Liver (tissue), 9 donors: ENCODE measurements around the gene DIAPH3. TPM values are rescaled to one million over a fixed set of nuclear protein-coding genes. Genes with fewer than 3 reads are reported as not detected.
A peak's percentile ranks its signal among the peaks of the same experiment; 100 is the strongest.

Experiments used
- DNase-seq: peaks from one replicate; pipeline ENCODE4 v3.0.0-alpha.2; 2017; ENCODE audit warnings: low spot score
- H3K27ac ChIP-seq, 2 donors: one replicate each; pipeline ENCODE4 v1.7.0; 2013; ENCODE audit warnings: inconsistent platforms in 2 of 2, low read length in 2 of 2, control low read depth in 1 of 2, low read depth in 1 of 2, mild to moderate bottlenecking in 1 of 2
- H3K27me3 ChIP-seq, 4 donors: one replicate each; pipeline versions ENCODE4 v1.6.1 to v1.7.0; 2013; ENCODE audit warnings: low read length in 3 of 4, inconsistent platforms in 1 of 4, mild to moderate bottlenecking in 1 of 4, moderate library complexity in 1 of 4; ENCODE audit not compliant: control insufficient read depth in 4 of 4, insufficient read depth in 4 of 4
- H3K36me3 ChIP-seq, 4 donors: one replicate each; pipeline versions ENCODE4 v1.6.1 to v1.7.0; 2013; ENCODE audit warnings: low read length in 3 of 4, mild to moderate bottlenecking in 3 of 4, low read depth in 1 of 4, moderate library complexity in 1 of 4; ENCODE audit not compliant: control insufficient read depth in 4 of 4, insufficient read depth in 3 of 4
- H3K4me1 ChIP-seq, 4 donors: one replicate each; pipeline versions ENCODE4 v1.6.1 to v1.7.0; 2013; ENCODE audit warnings: low read length in 3 of 4, mild to moderate bottlenecking in 3 of 4, moderate library complexity in 1 of 4; ENCODE audit not compliant: control insufficient read depth in 4 of 4, insufficient read depth in 4 of 4
- H3K4me3 ChIP-seq, 3 donors: one replicate each; pipeline versions ENCODE4 v1.6.1 to v1.7.0; 2013; ENCODE audit warnings: low read length in 3 of 3, control low read depth in 1 of 3, low read depth in 1 of 3, mild to moderate bottlenecking in 1 of 3
- H3K9ac ChIP-seq, 2 donors: one replicate each; pipeline ENCODE4 v1.7.0; 2013; ENCODE audit warnings: low read length in 2 of 2, mild to moderate bottlenecking in 2 of 2, moderate library complexity in 2 of 2, control low read depth in 1 of 2, low read depth in 1 of 2
- H3K9me3 ChIP-seq, 4 donors: one replicate each; pipeline versions ENCODE4 v1.6.1 to v1.7.0; 2013; ENCODE audit warnings: low read length in 3 of 4; ENCODE audit not compliant: control insufficient read depth in 4 of 4
- ATF3 ChIP-seq: IDR thresholded peaks from 2 replicates; pipeline ENCODE4 v1.6.1; 2016; ENCODE audit warnings: antibody characterized with exemption
- CTCF ChIP-seq: fragments of 150-350 bp; IDR thresholded peaks from 2 replicates; pipeline ENCODE4 v1.5.1; 2017; ENCODE audit warnings: improper control_type of control experiment, low read depth, low read length; ENCODE audit not compliant: missing input control
- EGR1 ChIP-seq, 2 donors: IDR thresholded peaks; 2 replicates each; pipeline ENCODE4 v1.6.1; 2016 to 2018; ENCODE audit warnings: antibody characterized with exemption in 2 of 2, low read depth in 2 of 2
- FOXA1 ChIP-seq: IDR thresholded peaks from 2 replicates; pipeline ENCODE4 v1.6.1; 2016; ENCODE audit warnings: antibody characterized with exemption
- FOXA2 ChIP-seq: IDR thresholded peaks from 2 replicates; pipeline ENCODE4 v1.6.1; 2016; ENCODE audit warnings: antibody characterized with exemption
- GABPA ChIP-seq, 2 donors: IDR thresholded peaks in 1 of 2; conservative IDR thresholded peaks in 1 of 2; 2 replicates each; pipeline ENCODE4 v1.6.1; 2016; ENCODE audit warnings: antibody characterized with exemption in 2 of 2, mild to moderate bottlenecking in 1 of 2, moderate library complexity in 1 of 2
- HNF4A ChIP-seq, 2 donors: conservative IDR thresholded peaks; 2 replicates each; pipeline ENCODE4 v1.6.1; 2016; ENCODE audit warnings: antibody characterized with exemption in 2 of 2, mild to moderate bottlenecking in 2 of 2
- HNF4G ChIP-seq: IDR thresholded peaks from 2 replicates; pipeline ENCODE4 v1.6.1; 2016; ENCODE audit warnings: antibody characterized with exemption
- JUND ChIP-seq, 2 donors: IDR thresholded peaks; 2 replicates each; pipeline ENCODE4 v1.6.1; 2016; ENCODE audit warnings: antibody characterized with exemption in 2 of 2
- MAX ChIP-seq: IDR thresholded peaks from 2 replicates; pipeline ENCODE4 v1.6.1; 2016; ENCODE audit warnings: antibody characterized with exemption
- NR2F2 ChIP-seq: IDR thresholded peaks from 2 replicates; pipeline ENCODE4 v1.6.1; 2016; ENCODE audit warnings: antibody characterized with exemption
- RAD21 ChIP-seq, 2 donors: IDR thresholded peaks; 2 replicates each; pipeline ENCODE4 v1.6.1; 2016; ENCODE audit warnings: antibody characterized with exemption in 2 of 2, mild to moderate bottlenecking in 2 of 2
- REST ChIP-seq: IDR thresholded peaks from 2 replicates; pipeline ENCODE4 v1.6.1; 2016; ENCODE audit warnings: antibody characterized with exemption, mild to moderate bottlenecking
- RXRA ChIP-seq, 2 donors: IDR thresholded peaks; 2 replicates each; pipeline ENCODE4 v1.6.1; 2017 to 2018; ENCODE audit warnings: antibody characterized with exemption in 2 of 2, mild to moderate bottlenecking in 1 of 2
- SP1 ChIP-seq: IDR thresholded peaks from 2 replicates; pipeline ENCODE4 v1.6.1; 2018; ENCODE audit warnings: antibody characterized with exemption, mild to moderate bottlenecking
- TAF1 ChIP-seq: conservative IDR thresholded peaks from 2 replicates; pipeline ENCODE4 v1.6.1; 2016; ENCODE audit warnings: antibody characterized with exemption, mild to moderate bottlenecking
- YY1 ChIP-seq: IDR thresholded peaks from 2 replicates; pipeline ENCODE4 v1.6.1; 2016; ENCODE audit warnings: antibody characterized with exemption, mild to moderate bottlenecking
- ZBTB33 ChIP-seq: IDR thresholded peaks from 2 replicates; pipeline ENCODE4 v1.6.1; 2016; ENCODE audit warnings: antibody characterized with exemption
- WGBS: extraction: QIAGEN DNeasy Blood & Tissue Kit; methylation state at CpG from one replicate; pipeline ENCODE4 v1.1.7; 2013; 5-methylcytosine and 5-hydroxymethylcytosine counted together
- polyA plus RNA-seq, 2 donors: library from polyadenylated mRNA; stranded (reverse) in 1 of 2; unstranded in 1 of 2; fragments of 200-250 nt in 1 of 2; fragments of >200 nt in 1 of 2; fragmentation: Nextera tagmentation in 1 of 2; extraction: Ambion mirVana in 1 of 2; gene quantifications; one replicate each; pipeline versions ENCODE4 v1.2.1 to v1.2.3, GENCODE V29; 2013 to 2015
- total RNA-seq, 2 donors: library from RNA; depleted of rRNA; stranded (reverse); fragments of >200 nt; gene quantifications; one replicate each; pipeline ENCODE4 v1.2.3, GENCODE V29; 2014
- donor health status: healthy.
- donor health status: healthy.
- donor health status: healthy.
- donor health status: healthy.
- donor health status: healthy.

DIAPH3 gene
- total and polyA plus RNA-seq, 4 donors, result 0.08 to 11.1 (median 0.27) TPM

GRCh38 chr13:59633290-59633689, 530.4 kb downstream of the DIAPH3 start:
- H3K27ac ChIP-seq, result no peak overlapping the region
- no peak overlapping the region for H3K9ac ChIP-seq
- no peak for DNase-seq
- TF ChIP-seq HNF4A (conservative IDR thresholded peaks at IDR 0.05), result no peak
- no peak for TF ChIP-seq CTCF
- no peak for TF ChIP-seq FOXA1
- peak; percentile 92 for TF ChIP-seq NR2F2
- peak; percentile 20 for TF ChIP-seq SP1
- TF ChIP-seq ZBTB33, result no peak
- peak; percentile 39 for TF ChIP-seq MAX
- no peak for TF ChIP-seq GABPA (IDR thresholded peaks at IDR 0.05 in 1 of 2, conservative IDR thresholded peaks at IDR 0.05 in 1 of 2)
- peak in 1 of 2 donors; percentile 21 for TF ChIP-seq RAD21 (IDR thresholded peaks at IDR 0.05)
- no peak for TF ChIP-seq YY1
- no peaks in the 10 kb centered on the region for H3K36me3 ChIP-seq
- no peaks in the 10 kb centered on the region for H3K9me3 ChIP-seq
- no peak overlapping the region for H3K4me3 ChIP-seq
- H3K27me3 ChIP-seq, result peaks cover 0 to 5% (median 0%) of the 10 kb centered on the region in 4 donors
- no peaks in the 10 kb centered on the region for H3K4me1 ChIP-seq
- 75% methylated on average over 9 of the region's 9 CpGs for WGBS

GRCh38 chr13:59631271-59631670, 532.5 kb downstream of the DIAPH3 start:
- peaks cover 0 to 2% (median 0%) of the 10 kb centered on the region in 4 donors for H3K27me3 ChIP-seq
- no peak overlapping the region for H3K4me3 ChIP-seq
- 54% methylated on average over 1 of the region's 1 CpG for WGBS
- no peak overlapping the region for H3K9ac ChIP-seq
- H3K27ac ChIP-seq, result no peak overlapping the region
- no peaks in the 10 kb centered on the region for H3K36me3 ChIP-seq
- DNase-seq, result no peak
- H3K4me1 ChIP-seq, result no peaks in the 10 kb centered on the region
- H3K9me3 ChIP-seq, result no peaks in the 10 kb centered on the region
- TF ChIP-seq ZBTB33 (no peak), ATF3 (no peak), EGR1 (IDR thresholded peaks at IDR 0.05; ENCODE audit: low read depth in 2 of 2) (no peak), CTCF (no peak), SP1 (no peak), NR2F2 (no peak), FOXA1 (no peak), TAF1 (no peak), GABPA (IDR thresholded peaks at IDR 0.05 in 1 of 2, conservative IDR thresholded peaks at IDR 0.05 in 1 of 2) (no peak), HNF4G (no peak), FOXA2 (no peak), JUND (IDR thresholded peaks at IDR 0.05) (no peak), MAX (no peak), REST (no peak), YY1 (no peak), RAD21 (IDR thresholded peaks at IDR 0.05) (no peak), RXRA (IDR thresholded peaks at IDR 0.05) (no peak), HNF4A (conservative IDR thresholded peaks at IDR 0.05) (no peak)
